IMR-90 (cell line): ENCODE results near the gene SNED1. TPM values are rescaled to one million over a fixed set of nuclear protein-coding genes. Genes with fewer than 3 reads are reported as not detected.

Source experiments
- ATAC-seq: fragments of 200-7000 bp; cut with Tn5 transposase; 2 replicates; pipeline ENCODE4 v1.9.1; 2020; ENCODE audit warnings: low read depth, mild to moderate bottlenecking, moderate library complexity
- BruUV-seq: library from RNA; stranded (reverse); fragments of 400-500 nt; replicated peaks from 2 replicates; lab custom pipeline; 2021; lab: Mats Ljungman, UMichigan
- CTCF ChIA-PET: fragments of 300-600 bp; formaldehyde crosslinking; extraction: SDS; loops from one replicate; lab custom pipeline; 2021; ENCODE audit warnings: antibody characterized with exemption; lab: Yijun Ruan, JAX
- POLR2A ChIA-PET: fragments of 300-600 bp; sonication (Branson Sonifier 250); formaldehyde crosslinking; loops from one replicate; lab custom pipeline; 2022; ENCODE audit warnings: antibody characterized with exemption; ENCODE audit not compliant: unreplicated experiment; lab: Charles Lee
- DNase-seq: peaks from one replicate; pipeline ENCODE4 v3.0.0; 2013
- H2AFZ ChIP-seq: replicated peaks from 2 replicates; pipeline ENCODE3; 2013; ENCODE audit warnings: low read length, mild to moderate bottlenecking; ENCODE audit not compliant: poor library complexity
- H2AK5ac ChIP-seq: 2 replicates; pipeline ENCODE4 v1.6.1; 2013; ENCODE audit warnings: low read depth, low read length, inconsistent platforms
- H2AK9ac ChIP-seq: replicated peaks from 2 replicates; pipeline ENCODE3; 2013; ENCODE audit warnings: mild to moderate bottlenecking, low read depth, low read length, moderate library complexity; ENCODE audit not compliant: poor library complexity
- H2BK120ac ChIP-seq: 2 replicates; pipeline ENCODE4 v1.6.1; 2013; ENCODE audit warnings: low read depth, low read length, inconsistent platforms
- H2BK15ac ChIP-seq: 3 replicates; pipeline ENCODE4 v1.6.1; 2013; ENCODE audit warnings: low read depth, low read length, inconsistent platforms
- H2BK20ac ChIP-seq: 2 replicates; pipeline ENCODE4 v1.6.1; 2013; ENCODE audit warnings: low read depth, mild to moderate bottlenecking, inconsistent platforms, low read length, moderate library complexity
- H2BK5ac ChIP-seq: 2 replicates; pipeline ENCODE4 v1.6.1; 2013; ENCODE audit warnings: mild to moderate bottlenecking, low read depth, low read length, inconsistent platforms; ENCODE audit not compliant: poor library complexity, severe bottlenecking
- H3K14ac ChIP-seq: replicated peaks from 2 replicates; pipeline ENCODE4 v1.6.1; 2013; ENCODE audit warnings: low read depth, low read length, inconsistent platforms
- H3K18ac ChIP-seq: 2 replicates; pipeline ENCODE4 v1.6.1; 2013; ENCODE audit warnings: low read depth, low read length, control low read depth
- H3K23ac ChIP-seq: 2 replicates; pipeline ENCODE4 v1.6.1; 2013; ENCODE audit warnings: low read depth, low read length, inconsistent platforms
- H3K27ac ChIP-seq: 2 replicates; pipeline ENCODE4 v1.5.1; 2013; ENCODE audit warnings: mild to moderate bottlenecking, control low read depth, low read length; ENCODE audit not compliant: insufficient read depth
- H3K27me3 ChIP-seq: 2 replicates; pipeline ENCODE4 v1.6.1; 2013; ENCODE audit warnings: low read length; ENCODE audit not compliant: control insufficient read depth, insufficient read depth
- H3K36me3 ChIP-seq: 2 replicates; pipeline ENCODE4 v1.6.1; 2013; ENCODE audit warnings: low read length, mixed read lengths; ENCODE audit not compliant: control insufficient read depth, insufficient read depth
- H3K4ac ChIP-seq: 2 replicates; pipeline ENCODE4 v1.6.1; 2013; ENCODE audit warnings: low read depth, low read length, inconsistent platforms
- H3K4me1 ChIP-seq: 2 replicates; pipeline ENCODE4 v1.6.1; 2013; ENCODE audit warnings: low read length, mixed read lengths; ENCODE audit not compliant: control insufficient read depth, insufficient read depth
- H3K4me2 ChIP-seq: 2 replicates; pipeline ENCODE4 v1.6.1; 2013; ENCODE audit warnings: low read depth, mild to moderate bottlenecking, control low read depth, low read length, moderate library complexity
- H3K4me3 ChIP-seq: 2 replicates; pipeline ENCODE4 v1.5.1; 2013; ENCODE audit warnings: low read depth, mild to moderate bottlenecking, control low read depth, low read length, moderate library complexity; ENCODE audit not compliant: insufficient read depth
- H3K56ac ChIP-seq: 2 replicates; pipeline ENCODE4 v1.6.1; 2013; ENCODE audit warnings: low read length, inconsistent platforms; ENCODE audit not compliant: insufficient read depth; ENCODE audit errors: extremely low read depth
- H3K79me1 ChIP-seq, 2 experiments: 2 replicates each; pipeline ENCODE4 v1.6.1; 2013; ENCODE audit warnings: low read length in 2 of 2, inconsistent platforms in 1 of 2, low read depth in 1 of 2
- H3K9ac ChIP-seq: 2 replicates; pipeline ENCODE4 v1.6.1; 2013; ENCODE audit warnings: low read depth, low read length, control low read depth
- H3K9me1 ChIP-seq: 2 replicates; pipeline ENCODE4 v1.6.1; 2013; ENCODE audit warnings: low read length, inconsistent platforms; ENCODE audit not compliant: insufficient read depth
- H3K9me3 ChIP-seq: 2 replicates; pipeline ENCODE4 v1.6.1; 2013; ENCODE audit warnings: low read length; ENCODE audit not compliant: control insufficient read depth, insufficient read depth
- H4K20me1 ChIP-seq: 2 replicates; pipeline ENCODE4 v1.6.1; 2013; ENCODE audit warnings: low read length, inconsistent platforms; ENCODE audit not compliant: insufficient read depth
- H4K5ac ChIP-seq: 2 replicates; pipeline ENCODE4 v1.6.1; 2013; ENCODE audit warnings: mild to moderate bottlenecking, low read depth, low read length, control low read depth
- H4K8ac ChIP-seq, 2 experiments: 2 replicates each; pipeline ENCODE4 v1.6.1; 2013; ENCODE audit warnings: low read depth in 2 of 2, low read length in 2 of 2, control low read depth in 1 of 2, inconsistent platforms in 1 of 2
- H4K91ac ChIP-seq: 2 replicates; pipeline ENCODE4 v1.6.1; 2013; ENCODE audit warnings: low read depth, low read length, inconsistent platforms; ENCODE audit not compliant: insufficient read depth
- BHLHE40 ChIP-seq: fragments of 150-350 bp; IDR thresholded peaks from 2 replicates; pipeline ENCODE4 v1.6.1; 2016; ENCODE audit warnings: mild to moderate bottlenecking, low read depth, low read length
- CEBPB ChIP-seq: IDR thresholded peaks from 2 replicates; pipeline ENCODE4 v1.6.1; 2012; ENCODE audit warnings: low read depth, low read length, improper control_type of control experiment
- CHD1 ChIP-seq: IDR thresholded peaks from 2 replicates; pipeline ENCODE4 v1.6.1; 2012; ENCODE audit warnings: low read depth, low read length, improper control_type of control experiment
- CTCF ChIP-seq: conservative IDR thresholded peaks from 2 replicates; pipeline ENCODE4 v1.5.1; 2012; ENCODE audit warnings: mild to moderate bottlenecking, low read depth, low read length, improper control_type of control experiment
- ELK1 ChIP-seq: fragments of 150-350 bp; IDR thresholded peaks from 2 replicates; pipeline ENCODE4 v1.6.1; 2016; ENCODE audit warnings: low read depth, mild to moderate bottlenecking, low read length, moderate library complexity, borderline replicate concordance
- FOS ChIP-seq: fragments of 150-350 bp; IDR thresholded peaks from 2 replicates; pipeline ENCODE4 v1.6.1; 2016; ENCODE audit warnings: low read depth, low read length
- MAFK ChIP-seq: IDR thresholded peaks from 2 replicates; pipeline ENCODE4 v1.6.1; 2012; ENCODE audit warnings: low read depth, low read length, improper control_type of control experiment
- MAZ ChIP-seq: IDR thresholded peaks from 2 replicates; pipeline ENCODE4 v1.6.1; 2012; ENCODE audit warnings: low read depth, mild to moderate bottlenecking, low read length, improper control_type of control experiment, moderate library complexity, borderline replicate concordance
- MXI1 ChIP-seq: IDR thresholded peaks from 2 replicates; pipeline ENCODE4 v1.6.1; 2012; ENCODE audit warnings: low read depth, mild to moderate bottlenecking, low read length, moderate library complexity, borderline replicate concordance
- NFE2L2 ChIP-seq: fragments of 150-350 bp; IDR thresholded peaks from 2 replicates; pipeline ENCODE4 v1.6.1; 2016; ENCODE audit warnings: low read depth, mild to moderate bottlenecking, low read length
- POLR2A ChIP-seq: IDR thresholded peaks from 2 replicates; pipeline ENCODE4 v1.6.1; 2012; ENCODE audit warnings: mild to moderate bottlenecking, low read depth, low read length
- RAD21 ChIP-seq: IDR thresholded peaks from 2 replicates; pipeline ENCODE4 v1.6.1; 2012; ENCODE audit warnings: low read length, improper control_type of control experiment
- RCOR1 ChIP-seq: IDR thresholded peaks from 2 replicates; pipeline ENCODE4 v1.6.1; 2012; ENCODE audit warnings: mild to moderate bottlenecking, low read length, improper control_type of control experiment; ENCODE audit not compliant: insufficient replicate concordance
- RFX5 ChIP-seq: IDR thresholded peaks from 2 replicates; pipeline ENCODE4 v1.8.0; 2012; ENCODE audit warnings: low read depth, mild to moderate bottlenecking, low read length, moderate library complexity
- SMC3 ChIP-seq: fragments of 150-350 bp; IDR thresholded peaks from 2 replicates; pipeline ENCODE4 v1.6.1; 2016; ENCODE audit warnings: low read depth, mild to moderate bottlenecking, antibody characterized with exemption, low read length, moderate library complexity
- USF2 ChIP-seq: fragments of 150-350 bp; IDR thresholded peaks from 2 replicates; pipeline ENCODE4 v1.6.1; 2017; ENCODE audit warnings: mild to moderate bottlenecking, antibody characterized with exemption, low read length, low read depth
- WGBS, 2 experiments: methylation state at CpG; one replicate each; pipeline versions ENCODE4 v1.1.5 to v1.1.7; 2013; ENCODE audit warnings: missing lambda C conversion rate in 2 of 2; ENCODE audit not compliant: insufficient read length in 1 of 2; ENCODE audit errors: extremely low coverage in 2 of 2; 5-methylcytosine and 5-hydroxymethylcytosine counted together
- dilution Hi-C: fragments of 300-500 bp; cut with HindIII; formaldehyde crosslinking; loops from one replicate; pipeline ENCODE4 v1.14.3; 2018; ENCODE audit warnings: low sequenced_read_pairs; ENCODE audit not compliant: unreplicated experiment
- in situ Hi-C: fragments of 300-500 bp; cut with MboI; formaldehyde crosslinking; loops from 3 replicates; pipeline ENCODE4 v1.14.3; 2019; ENCODE audit warnings: low sequenced_read_pairs, inconsistent platforms, mixed read lengths
- intact Hi-C: fragments of 100-400 bp; cut with micrococcal nuclease; formaldehyde crosslinking; loops from 2 replicates; pipeline ENCODE4 v1.10.0; 2022
- polyA plus RNA-seq, 3 experiments: library from polyadenylated mRNA; depleted of rRNA; stranded (reverse); fragments of >200 nt; gene quantifications; 2 replicates each; pipeline ENCODE4 v1.2.3, GENCODE V29; 2012; ENCODE audit warnings: low replicate concordance in 1 of 3
- total RNA-seq: library from RNA; depleted of rRNA; stranded (reverse); fragments of >200 nt; gene quantifications from 2 replicates; pipeline ENCODE4 v1.2.3, GENCODE V29; 2012

The SNED1 gene
- total and polyA plus RNA-seq, 2 of the 4 experiments (the other 2 are of a cell fraction), result 1.1 to 3.4 TPM

- dilution Hi-C loops, result no loop called here
- H4K5ac ChIP-seq, result no peak overlapping the region
- no peaks in the 10 kb centered on the region for H3K4me1 ChIP-seq
- in situ Hi-C loops, result no loop called here
- WGBS, 2 experiments, result 78% methylated on average over 13 of the region's 15 CpGs; no CpG with 5 or more reads in 1 of the 2 experiments
- H2BK15ac ChIP-seq, result no peak overlapping the region
- H3K9ac ChIP-seq, result no peak overlapping the region
- intact Hi-C loops, result no loop called here
- no peak overlapping the region for H2AFZ ChIP-seq
- no peaks in the 10 kb centered on the region for H3K9me3 ChIP-seq
- H3K4me3 ChIP-seq, result no peak overlapping the region
- no peak overlapping the region for H3K4me2 ChIP-seq
- H3K9me1 ChIP-seq, result no peaks in the 10 kb centered on the region
- ChIA-PET POLR2A (no interaction called here), CTCF (interaction anchor here (0.6 kb wide), 1 partner anchor 201 kb away, joined by 4 read pairs; no protein-coding TSS in a partner anchor)
- no peak overlapping the region for H3K4ac ChIP-seq
- H3K36me3 ChIP-seq, result peaks cover 35% of the 10 kb centered on the region; the same call in 1 of the 2 replicates
- H2BK5ac ChIP-seq, result no peak overlapping the region
- H3K23ac ChIP-seq, result no peak overlapping the region
- no peaks in the 10 kb centered on the region for H3K27me3 ChIP-seq
- H3K18ac ChIP-seq, result no peak overlapping the region
- no peak overlapping the region for H4K8ac ChIP-seq
- H2BK20ac ChIP-seq, result no peak overlapping the region
- DNase-seq, result no peak
- no peaks in the 10 kb centered on the region for H3K79me1 ChIP-seq
- H2BK120ac ChIP-seq, result no peak overlapping the region
- no peak overlapping the region for H3K14ac ChIP-seq
- no peak overlapping the region for H4K91ac ChIP-seq
- no peak for TF ChIP-seq USF2
- no peak for TF ChIP-seq ELK1
- no peak for TF ChIP-seq CTCF
- no peak for TF ChIP-seq CEBPB
- TF ChIP-seq POLR2A, result no peak
- TF ChIP-seq MXI1, result no peak
- TF ChIP-seq SMC3, result no peak
- TF ChIP-seq RCOR1, result no peak
- no peak for TF ChIP-seq CHD1
- no peak for TF ChIP-seq MAZ
- TF ChIP-seq NFE2L2, result no peak
- TF ChIP-seq RFX5, result no peak
- no peak for TF ChIP-seq BHLHE40
- no peak for TF ChIP-seq FOS
- no peak for TF ChIP-seq RAD21
- TF ChIP-seq MAFK, result no peak
- no peak overlapping the region for H3K27ac ChIP-seq
- H4K20me1 ChIP-seq, result no peaks in the 10 kb centered on the region
- ATAC-seq, result peak; percentile 47; the same call in 1 of the 2 replicates
- BruUV-seq, result no TSS peak
- no peak overlapping the region for H2AK9ac ChIP-seq
- no peak overlapping the region for H2AK5ac ChIP-seq
- H3K56ac ChIP-seq, result no peak overlapping the region
Observed at GRCh38 chr2:241066893-241067341, 68.5 kb downstream of the SNED1 start.
